NCI-H1930 (cell line): Measurements from ENCODE around the gene TPRG1.

Source experiments
- DNase-seq, 2 experiments: peaks; one replicate each; lab custom pipeline; 2025; lab: John Stamatoyannopoulos, UW

TPRG1 gene

GRCh38 chr3:189171707-189172106 lies at the start of gene TPRG1:
Gene TPRG1, plus strand, starts transcription at chr3:189171971. Its CDS starts 35,414 bp downstream, at chr3:189207385.
- DNase-seq, result no peak

- no peak for DNase-seq
Measured at GRCh38 chr3:189122110-189122509, 49.7 kb upstream of the TPRG1 start.

DNA sequence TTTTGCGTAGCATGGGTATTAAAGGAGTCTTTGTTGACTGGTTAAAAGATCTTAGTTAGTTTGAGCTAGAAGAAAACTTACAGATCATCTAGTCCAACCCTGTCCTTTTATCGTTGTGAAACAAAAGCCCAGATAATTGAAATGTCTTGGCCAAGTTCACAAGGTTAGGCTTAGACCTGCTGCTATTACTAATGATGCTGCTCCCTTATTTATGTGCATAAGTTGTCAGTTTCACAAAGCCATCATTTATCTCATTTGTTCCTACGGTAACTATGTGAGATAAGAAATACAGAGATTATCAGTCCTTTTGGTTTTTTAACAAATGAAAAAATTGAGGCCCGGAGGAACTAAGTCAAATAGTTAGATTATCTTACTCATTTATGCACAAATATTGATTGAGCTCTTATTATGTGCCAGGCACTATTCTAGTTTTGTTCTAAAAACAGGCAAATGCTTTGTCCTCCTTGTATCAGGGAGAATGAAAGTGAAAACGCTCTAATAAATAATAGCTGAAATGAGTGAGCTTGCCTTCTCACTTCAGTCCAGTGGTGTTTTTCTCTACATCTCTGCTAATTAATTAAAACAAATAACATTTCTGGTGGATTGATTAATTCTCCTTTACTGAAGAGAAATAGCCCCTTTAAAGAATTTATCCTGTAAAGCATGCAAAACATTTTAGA lies 49.1 kb upstream of the TPRG1 start:
- no peak for DNase-seq

DNA sequence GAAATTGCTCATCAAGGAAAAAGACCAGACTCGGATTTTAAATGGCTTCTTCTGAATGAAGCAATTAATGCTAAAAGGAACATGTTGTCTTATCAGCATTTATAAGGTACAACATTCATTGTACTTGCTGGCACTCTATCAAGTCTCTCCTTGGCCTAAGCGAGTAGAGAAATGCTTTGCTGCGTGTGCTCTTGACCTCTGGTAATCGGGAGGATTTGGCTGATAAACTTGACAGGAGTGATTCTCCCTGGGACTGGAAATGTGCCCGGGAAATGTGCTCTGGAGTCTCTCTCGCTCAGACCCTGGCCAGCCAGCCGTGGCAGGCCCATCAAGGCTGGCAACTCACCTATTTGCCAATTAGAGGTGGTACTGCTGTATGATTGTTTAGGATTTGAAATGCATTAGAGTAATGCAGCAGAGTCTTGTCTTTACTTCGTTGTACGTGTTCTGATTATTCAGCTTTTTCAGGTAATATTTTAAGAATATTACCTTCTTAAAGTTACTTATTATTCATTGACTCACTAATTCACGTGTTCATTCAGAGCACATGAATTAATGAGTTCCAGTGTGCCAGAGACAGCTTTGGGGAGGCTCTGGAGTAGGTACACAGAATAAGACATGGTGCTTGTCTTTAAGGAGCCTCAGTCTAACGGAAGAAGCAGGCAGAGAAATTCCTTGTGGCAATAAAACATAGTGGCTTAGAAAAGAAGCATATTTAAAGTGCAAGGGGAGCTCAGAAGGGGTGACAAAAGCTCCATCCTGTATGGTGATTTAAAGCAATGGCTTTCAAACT lies 48.0 kb upstream of the TPRG1 start:
- no peak for DNase-seq

DNA sequence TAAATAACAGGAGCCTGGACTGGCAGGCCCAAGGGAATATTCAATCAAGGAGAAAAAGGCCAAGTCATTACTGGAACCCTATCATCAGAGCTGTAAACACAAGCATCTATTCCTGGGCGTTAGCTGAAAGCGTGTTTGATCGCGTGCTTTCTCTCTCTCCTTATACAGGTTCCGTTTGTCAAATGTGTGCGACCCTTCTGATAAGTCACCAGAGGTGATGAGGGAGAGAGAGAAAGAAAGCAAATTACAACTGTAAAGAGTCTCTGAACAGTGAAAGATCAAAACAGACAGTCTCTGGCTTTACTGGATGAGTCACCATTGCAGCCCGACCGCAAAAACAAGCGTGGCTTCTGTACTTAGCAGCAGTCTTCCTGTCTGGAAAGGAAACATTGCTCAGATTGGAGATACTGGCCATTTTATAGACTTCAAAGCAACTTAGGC lies 39.5 kb upstream of the TPRG1 start:
- no peak for DNase-seq

DNA sequence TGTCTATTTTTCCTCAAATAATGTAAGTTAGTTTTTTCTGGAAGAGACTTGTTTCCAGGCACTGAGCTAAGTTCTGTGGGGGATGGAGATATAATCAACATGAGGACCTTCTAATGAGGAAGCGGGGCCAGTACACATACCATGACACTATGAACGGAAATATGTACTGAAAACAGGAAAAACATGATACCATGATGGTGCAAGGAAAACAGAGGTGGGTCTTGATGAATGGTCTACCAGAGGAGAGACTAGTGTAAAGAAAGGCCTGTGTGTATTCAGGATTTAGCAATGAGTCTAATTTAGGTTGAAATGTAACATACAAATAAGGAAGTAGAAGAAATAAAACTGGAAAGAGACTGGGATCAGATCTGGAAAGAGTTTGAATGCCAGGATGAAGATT lies 38.9 kb upstream of the TPRG1 start:
- DNase-seq, result no peak

DNA sequence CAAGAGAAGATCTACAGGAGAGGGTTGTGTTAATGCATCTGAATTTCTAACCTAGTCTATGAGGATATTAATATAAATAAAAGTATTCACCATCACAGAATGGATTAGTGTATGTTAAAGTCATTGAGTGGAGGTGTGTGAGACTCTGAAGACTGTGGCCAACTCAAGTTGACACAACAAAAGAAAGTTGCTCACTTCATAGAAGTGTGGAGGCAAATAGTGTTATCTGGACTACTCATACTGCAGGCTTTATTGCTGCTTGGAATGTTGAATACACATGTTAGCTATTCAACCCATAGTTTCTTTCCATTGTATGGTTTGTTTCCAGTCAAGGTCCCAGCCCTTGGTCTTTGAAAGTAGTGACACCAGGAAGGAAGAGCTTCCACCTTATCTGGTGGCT lies 38.0 kb upstream of the TPRG1 start:
- DNase-seq, result no peak

- DNase-seq, result no peak
Measured at GRCh38 chr3:189137416-189137815, 34.4 kb upstream of the TPRG1 start.

DNA sequence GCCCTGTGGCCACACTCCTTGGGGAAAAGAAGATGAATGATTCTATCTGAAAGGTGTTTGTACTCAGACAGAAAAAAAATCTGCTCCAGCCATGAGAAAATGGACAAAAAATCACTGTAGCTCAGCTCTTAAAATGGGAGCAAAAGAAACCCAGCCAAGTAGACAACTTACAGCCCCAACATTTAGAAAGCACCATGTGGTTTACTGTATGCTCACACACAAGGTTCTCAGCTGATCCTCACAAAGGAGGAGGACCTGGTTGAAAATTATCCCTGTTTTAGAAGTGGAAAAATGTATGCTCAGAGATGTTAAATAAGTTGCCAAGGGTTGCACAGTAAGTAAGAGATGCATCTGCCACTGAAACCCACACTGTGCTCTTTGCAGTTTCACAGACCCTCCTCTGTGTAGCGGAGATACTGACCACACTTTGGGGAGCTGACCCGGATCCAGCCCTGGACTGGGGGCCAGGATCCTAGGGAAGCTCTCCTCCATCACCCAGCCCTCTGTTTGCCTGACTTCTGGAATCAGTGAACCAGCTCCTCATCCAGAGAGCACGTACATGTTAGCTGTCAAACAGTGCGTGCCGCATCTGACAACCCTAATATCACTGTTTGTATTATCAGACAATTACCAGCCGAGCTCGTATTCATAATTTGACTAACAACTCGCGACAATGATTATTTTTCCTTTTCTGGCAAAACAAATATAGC lies 32.7 kb upstream of the TPRG1 start:
- DNase-seq, result no peak

- DNase-seq, result no peak
Measured at GRCh38 chr3:189139611-189139940, 32.2 kb upstream of the TPRG1 start.

GRCh38 chr3:189142527-189142926 lies 29.2 kb upstream of the TPRG1 start:
- DNase-seq, result no peak

- no peak for DNase-seq
Measured at GRCh38 chr3:189143321-189143720, 28.4 kb upstream of the TPRG1 start.

DNA sequence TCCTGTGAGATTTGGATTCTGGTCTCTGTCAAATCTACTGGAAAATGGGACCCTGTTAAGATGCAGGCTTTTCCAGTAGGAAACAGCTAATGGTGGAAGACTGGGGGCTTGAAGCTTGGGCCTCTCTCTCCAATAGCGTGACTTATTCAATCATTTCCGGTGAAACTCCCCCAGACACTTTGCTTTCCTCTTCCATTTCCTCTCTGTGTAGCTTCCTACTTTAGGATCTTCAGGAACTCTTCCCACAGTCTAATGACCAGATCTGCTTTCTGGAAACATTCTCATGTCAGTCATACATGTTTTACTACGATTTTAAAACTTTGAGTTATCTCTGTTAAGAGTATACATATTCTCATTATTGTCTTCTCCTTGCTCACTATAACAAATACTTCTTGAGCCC lies 28.0 kb upstream of the TPRG1 start:
- DNase-seq, result no peak

DNA sequence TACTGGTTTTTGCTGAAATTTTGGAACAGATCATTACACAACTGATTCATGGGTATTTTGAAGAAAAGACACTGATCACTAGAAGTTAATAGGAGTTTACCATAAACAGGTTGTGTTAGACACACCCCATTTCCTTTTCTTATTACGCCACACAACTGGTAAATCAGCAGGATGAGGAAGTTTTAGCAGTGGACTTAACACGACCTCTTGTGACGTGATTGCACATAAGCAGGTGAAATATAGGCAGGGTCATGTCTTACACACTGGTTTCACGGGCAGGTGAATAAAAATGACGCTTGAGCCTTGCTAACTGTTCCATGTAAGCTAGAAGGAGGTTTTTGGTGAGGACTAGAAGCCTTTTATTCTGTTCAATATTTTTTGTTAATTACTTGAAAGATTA lies 27.1 kb upstream of the TPRG1 start:
- no peak for DNase-seq

GRCh38 chr3:189146848-189147247 lies 24.9 kb upstream of the TPRG1 start:
- DNase-seq, result no peak

GRCh38 chr3:189148081-189148507 lies 23.7 kb upstream of the TPRG1 start:
- DNase-seq, result peak in 1 of 2 experiments; percentile 10

GRCh38 chr3:189149203-189149602 lies 22.6 kb upstream of the TPRG1 start:
- no peak for DNase-seq

DNA sequence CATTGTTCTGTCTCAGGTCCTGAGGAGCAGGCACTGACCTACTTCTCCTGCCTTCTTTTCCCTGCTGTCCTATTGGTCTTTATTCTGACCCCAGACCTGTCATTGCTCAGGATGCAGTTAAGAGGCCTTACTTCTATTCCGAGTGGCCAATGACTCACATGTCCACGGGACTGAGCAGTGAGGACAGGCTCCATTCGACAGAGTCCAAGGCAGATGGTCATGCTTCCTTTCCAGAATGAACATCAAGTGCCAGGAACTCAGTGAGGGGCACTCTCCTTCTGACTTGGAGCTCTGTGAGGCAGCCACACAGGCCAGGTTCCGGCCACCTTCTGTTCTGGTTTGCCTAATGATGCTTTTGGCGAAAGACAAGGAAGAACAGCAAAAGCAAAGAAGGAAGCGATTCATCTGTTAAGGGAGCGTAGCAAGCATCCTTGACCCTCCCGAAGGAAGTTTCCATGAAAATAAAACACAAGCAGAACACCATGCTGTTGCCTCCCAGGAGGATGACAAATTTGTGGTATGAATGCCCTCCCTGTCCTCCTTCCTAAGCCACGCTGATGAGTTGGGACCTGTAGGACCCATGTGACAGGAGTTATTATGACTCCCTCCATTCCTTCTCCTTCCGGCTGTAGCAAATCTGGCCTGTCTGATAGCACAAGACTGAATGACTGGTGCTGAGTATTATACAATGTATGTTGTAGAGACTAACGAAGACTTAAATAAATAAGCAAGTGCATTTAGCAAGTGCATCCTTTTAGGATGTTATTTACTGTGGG lies 14.4 kb upstream of the TPRG1 start:
- no peak for DNase-seq

DNA sequence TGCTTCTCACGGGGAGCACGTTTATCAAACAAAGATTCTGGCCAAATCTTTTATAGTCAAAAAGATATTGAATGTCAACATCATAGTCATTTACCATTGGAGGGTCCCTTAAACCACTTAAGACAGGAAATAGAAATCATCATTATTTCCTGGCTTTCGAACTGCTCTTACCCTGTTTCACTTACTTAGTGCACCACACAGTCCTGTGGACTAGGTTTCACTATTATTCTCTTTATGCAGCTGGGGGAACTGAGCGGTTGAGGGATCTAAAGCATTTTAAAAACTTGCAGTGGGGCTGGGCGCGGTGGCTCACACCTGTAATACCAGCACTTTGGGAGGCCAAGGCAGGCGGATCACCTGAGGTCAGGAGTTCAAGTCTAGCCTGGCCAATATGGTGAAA lies 13.7 kb upstream of the TPRG1 start:
- no peak for DNase-seq

DNA sequence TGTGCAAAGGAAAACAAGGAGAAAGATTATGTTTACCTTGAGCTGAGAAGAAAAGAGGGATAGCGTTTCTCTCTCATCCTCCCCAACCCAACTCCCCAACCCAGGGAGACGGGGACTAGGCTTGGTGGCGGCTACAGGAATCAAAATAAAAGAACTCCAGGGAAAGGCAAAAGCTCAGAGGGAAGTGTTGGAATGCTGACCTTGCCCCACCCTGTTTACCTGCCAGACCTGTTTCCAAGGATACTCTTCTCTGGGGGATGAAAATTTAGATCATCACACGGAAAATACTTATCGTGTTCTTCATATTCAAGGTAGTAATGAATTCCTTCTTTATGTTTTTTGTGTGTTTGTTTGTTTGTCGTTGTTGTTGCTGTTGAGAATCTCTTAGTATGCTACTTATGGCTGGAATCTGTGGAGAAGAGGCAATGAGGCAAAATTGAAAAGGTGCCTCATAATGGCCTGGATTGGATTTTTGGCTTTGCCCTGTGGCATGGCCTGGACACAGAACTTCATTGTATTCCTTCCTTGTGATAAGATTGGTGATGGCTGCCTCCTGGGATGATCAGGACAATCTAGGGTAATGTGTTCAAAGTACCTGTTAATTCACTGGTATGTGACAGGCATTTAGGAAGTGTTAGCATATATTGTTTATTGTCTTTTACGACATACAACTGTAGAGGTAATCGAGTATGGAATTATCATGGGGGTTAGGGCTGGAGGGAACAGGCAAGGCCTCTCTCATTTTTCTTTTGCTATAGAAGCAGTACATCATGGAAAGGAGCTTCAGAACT lies 11.1 kb upstream of the TPRG1 start:
- DNase-seq, result no peak

DNA sequence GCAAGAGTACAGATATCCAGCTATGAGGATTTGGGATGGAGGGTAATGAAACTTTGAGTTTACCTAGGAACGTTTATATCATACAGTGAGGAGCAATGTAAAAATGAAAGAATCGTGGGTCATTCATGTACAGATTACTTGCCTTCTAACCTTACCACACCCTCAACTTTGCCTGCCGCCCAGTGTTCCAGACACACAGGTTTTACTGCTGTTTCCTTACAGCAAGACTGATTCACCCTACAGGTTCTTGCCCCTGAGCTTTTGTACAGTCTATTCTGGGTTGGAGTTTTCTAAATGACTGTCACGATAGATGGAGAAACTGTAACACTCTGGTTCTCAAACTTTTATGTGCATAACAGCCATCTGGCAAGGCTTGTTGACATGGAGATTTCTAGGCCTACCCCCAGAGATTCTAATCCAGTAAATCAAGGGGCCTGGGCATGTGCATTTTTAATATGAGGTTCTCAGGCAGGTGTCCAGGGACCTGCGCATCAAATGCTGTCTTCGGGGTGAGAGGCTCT lies 6.6 kb upstream of the TPRG1 start:
- DNase-seq, result no peak
